Hepatocyte (in vitro differentiated cells): ENCODE data around the gene SLC39A8.

ENCODE experiments used
- CTCF ChIP-seq: fragments of 200-600 bp; sonication (generic); IDR thresholded peaks from 2 replicates; pipeline ENCODE4 v1.5.1; 2016; ENCODE audit warnings: antibody characterized with exemption, mild to moderate bottlenecking; ENCODE audit not compliant: poor library complexity
- EZH2phosphoT487 ChIP-seq: fragments of 200-600 bp; sonication (generic); IDR thresholded peaks from one replicate; pipeline ENCODE4 v1.6.1; 2018; ENCODE audit warnings: antibody characterized with exemption, mild to moderate bottlenecking, low read depth, moderate library complexity; ENCODE audit not compliant: unreplicated experiment, severe bottlenecking

GRCh38 chr4:102315532-102315931 is 29.8 kb downstream of the SLC39A8 start:
- TF ChIP-seq CTCF (no peak), EZH2phosphoT487 (no peak)
